ENCODE data around the gene SCYGR5.

SCYGR5 gene

GRCh38 chr2:227625420-227625819 is 41.2 kb upstream of the SCYGR5 start:
- POLR2A ChIA-PET, result no interaction called here
- CTCF ChIA-PET, result interaction anchor here (0.7 kb wide), 1 partner anchor 136 kb away, joined by 4 read pairs; no protein-coding TSS in a partner anchor

DNA sequence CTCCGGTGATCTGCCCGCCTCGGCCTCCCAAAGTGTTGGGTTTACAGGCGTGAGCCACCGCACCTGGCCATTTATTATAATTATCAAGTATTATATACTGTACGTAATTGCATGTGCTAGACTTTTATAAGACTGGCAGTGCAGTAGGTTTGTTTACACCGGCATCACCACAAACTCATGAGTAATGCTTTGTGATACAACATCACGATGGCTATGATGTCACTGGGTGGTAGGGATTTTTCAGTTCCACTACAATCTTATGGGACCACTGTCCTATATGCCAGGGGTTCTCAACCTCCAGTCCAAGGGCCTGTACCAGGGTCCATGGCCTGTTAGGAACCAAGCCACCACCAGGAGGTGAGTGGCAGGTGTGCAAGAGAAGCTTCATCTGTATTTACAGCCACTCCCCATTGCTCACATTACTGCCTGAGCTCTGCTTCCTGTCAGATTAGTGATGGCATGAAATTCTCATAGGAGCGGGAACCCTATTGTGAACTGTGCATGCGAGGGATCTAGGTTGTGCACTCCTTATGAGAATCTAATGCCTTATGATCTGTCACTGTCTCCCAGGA is 39.9 kb upstream of the SCYGR5 start:
- no peaks in the 10 kb centered on the region for H3K36me3 ChIP-seq (ENCODE audit: control insufficient read depth in 2 of 2, insufficient read depth in 1 of 2, low read length in 2 of 2)
- no peak overlapping the region for H3K4me3 ChIP-seq (ENCODE audit: low read depth, low read length)
- no peak overlapping the region for H3K27ac ChIP-seq (ENCODE audit: extremely low read depth, low read depth, low read length)
- no peaks in the 10 kb centered on the region for H3K9me3 ChIP-seq (ENCODE audit: control insufficient read depth, insufficient read depth, low read depth, low read length)
- ChIA-PET POLR2A (no interaction called here), CTCF (no interaction called here)
- H3K4me1 ChIP-seq (ENCODE audit: control insufficient read depth, insufficient read depth, low read length), result no peaks in the 10 kb centered on the region
- TF ChIP-seq ZNF510 (tag by site-specific recombination; IDR thresholded peaks at IDR 0.05; ENCODE audit: insufficient replicate concordance), result no peak

More at GRCh38 chr2:227625420-227625819, 41.2 kb upstream of the SCYGR5 start:
- H3K36me3 ChIP-seq (ENCODE audit: control insufficient read depth in 2 of 2, insufficient read depth in 1 of 2, low read length in 2 of 2), result no peaks in the 10 kb centered on the region
- H3K4me3 ChIP-seq (ENCODE audit: low read depth, low read length), result no peak overlapping the region
- no peak overlapping the region for H3K27ac ChIP-seq (ENCODE audit: extremely low read depth, low read depth, low read length)
- TF ChIP-seq ZNF747 (tag by site-specific recombination; IDR thresholded peaks at IDR 0.05) (no peak), ZNF169 (tag by site-specific recombination; IDR thresholded peaks at IDR 0.05) (no peak), ZNF670 (tag by site-specific recombination; IDR thresholded peaks at IDR 0.05; ENCODE audit: low read depth) (no peak), ZNF433 (tag by site-specific recombination; IDR thresholded peaks at IDR 0.05; ENCODE audit: low read depth) (no peak), ZNF548 (tag by site-specific recombination; IDR thresholded peaks at IDR 0.05) (no peak), HOXA7 (CRISPR knock-in tag; IDR thresholded peaks at IDR 0.05; ENCODE audit: borderline replicate concordance) (no peak), ZNF830 (tag by site-specific recombination; IDR thresholded peaks at IDR 0.05; ENCODE audit: low read depth) (no peak), ZNF571 (tag by site-specific recombination; IDR thresholded peaks at IDR 0.05) (no peak), REST (tag by site-specific recombination; IDR thresholded peaks at IDR 0.05) (no peak)
- TF ChIP-seq, protein P1, sequence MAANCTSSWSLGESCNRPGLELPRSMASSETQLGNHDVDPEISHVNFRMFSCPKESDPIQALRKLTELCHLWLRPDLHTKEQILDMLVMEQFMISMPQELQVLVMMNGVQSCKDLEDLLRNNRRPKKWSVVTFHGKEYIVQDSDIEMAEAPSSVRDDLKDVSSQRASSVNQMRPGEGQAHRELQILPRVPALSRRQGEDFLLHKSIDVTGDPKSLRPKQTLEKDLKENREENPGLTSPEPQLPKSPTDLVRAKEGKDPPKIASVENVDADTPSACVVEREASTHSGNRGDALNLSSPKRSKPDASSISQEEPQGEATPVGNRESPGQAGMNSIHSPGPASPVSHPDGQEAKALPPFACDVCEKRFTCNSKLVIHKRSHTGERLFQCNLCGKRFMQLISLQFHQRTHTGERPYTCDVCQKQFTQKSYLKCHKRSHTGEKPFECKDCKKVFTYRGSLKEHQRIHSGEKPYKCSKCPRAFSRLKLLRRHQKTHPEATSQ (tag by site-specific recombination; IDR thresholded peaks at IDR 0.05), result no peak
- no peaks in the 10 kb centered on the region for H3K9me3 ChIP-seq (ENCODE audit: control insufficient read depth, insufficient read depth, low read depth, low read length)
- no peaks in the 10 kb centered on the region for H3K4me1 ChIP-seq (ENCODE audit: control insufficient read depth, insufficient read depth, low read length)

DNA sequence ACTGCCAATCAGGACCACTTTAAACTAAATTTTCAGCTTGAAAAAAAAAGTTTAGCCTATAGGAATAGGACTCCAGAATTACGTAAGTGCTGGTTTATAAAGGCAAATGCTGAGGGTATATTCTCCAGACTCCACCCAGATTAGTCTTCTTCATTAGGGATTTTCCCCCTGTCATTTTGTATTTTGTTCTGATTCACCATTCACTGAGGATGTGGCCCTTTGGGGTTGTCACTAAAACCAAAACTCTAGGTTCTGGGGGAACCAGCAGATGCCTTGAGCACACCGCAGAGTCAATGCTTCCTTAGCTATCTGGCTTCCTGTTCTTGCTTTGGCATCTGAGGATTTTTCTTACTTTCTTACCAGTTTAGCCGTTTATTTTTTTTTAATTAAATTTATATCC is 38.8 kb upstream of the SCYGR5 start:
- H3K36me3 ChIP-seq (ENCODE audit: control insufficient read depth in 2 of 2, insufficient read depth in 1 of 2, low read length in 2 of 2), result no peaks in the 10 kb centered on the region
- H3K4me3 ChIP-seq (ENCODE audit: low read depth, low read length), result no peak overlapping the region
- no peaks in the 10 kb centered on the region for H3K4me1 ChIP-seq (ENCODE audit: control insufficient read depth, insufficient read depth, low read length)
- no peaks in the 10 kb centered on the region for H3K9me3 ChIP-seq (ENCODE audit: control insufficient read depth, insufficient read depth, low read depth, low read length)
- no peak for TF ChIP-seq ZNF548 (tag by site-specific recombination; IDR thresholded peaks at IDR 0.05)
- TF ChIP-seq ZNF571 (tag by site-specific recombination; IDR thresholded peaks at IDR 0.05), result no peak
- no peak for TF ChIP-seq ZNF555 (tag by site-specific recombination; conservative IDR thresholded peaks at IDR 0.05)
- ChIA-PET CTCF (interaction anchor here (0.6 kb wide), 1 partner anchor 26 kb away, joined by 3 read pairs; no protein-coding TSS in a partner anchor), POLR2A (no interaction called here)
- no peak overlapping the region for H3K27ac ChIP-seq (ENCODE audit: extremely low read depth, low read depth, low read length)

- TF ChIP-seq MYNN (tag by site-specific recombination; IDR thresholded peaks at IDR 0.05; ENCODE audit: borderline replicate concordance) (no peak), ZNF311 (tag by site-specific recombination; IDR thresholded peaks at IDR 0.05; ENCODE audit: borderline replicate concordance) (no peak), ZNF324 (tag by site-specific recombination; IDR thresholded peaks at IDR 0.05) (no peak), ZNF362 (tag by site-specific recombination; IDR thresholded peaks at IDR 0.05) (no peak), HOXD13 (CRISPR knock-in tag; IDR thresholded peaks at IDR 0.05; ENCODE audit: borderline replicate concordance) (no peak)
- TF ChIP-seq, protein P2, sequence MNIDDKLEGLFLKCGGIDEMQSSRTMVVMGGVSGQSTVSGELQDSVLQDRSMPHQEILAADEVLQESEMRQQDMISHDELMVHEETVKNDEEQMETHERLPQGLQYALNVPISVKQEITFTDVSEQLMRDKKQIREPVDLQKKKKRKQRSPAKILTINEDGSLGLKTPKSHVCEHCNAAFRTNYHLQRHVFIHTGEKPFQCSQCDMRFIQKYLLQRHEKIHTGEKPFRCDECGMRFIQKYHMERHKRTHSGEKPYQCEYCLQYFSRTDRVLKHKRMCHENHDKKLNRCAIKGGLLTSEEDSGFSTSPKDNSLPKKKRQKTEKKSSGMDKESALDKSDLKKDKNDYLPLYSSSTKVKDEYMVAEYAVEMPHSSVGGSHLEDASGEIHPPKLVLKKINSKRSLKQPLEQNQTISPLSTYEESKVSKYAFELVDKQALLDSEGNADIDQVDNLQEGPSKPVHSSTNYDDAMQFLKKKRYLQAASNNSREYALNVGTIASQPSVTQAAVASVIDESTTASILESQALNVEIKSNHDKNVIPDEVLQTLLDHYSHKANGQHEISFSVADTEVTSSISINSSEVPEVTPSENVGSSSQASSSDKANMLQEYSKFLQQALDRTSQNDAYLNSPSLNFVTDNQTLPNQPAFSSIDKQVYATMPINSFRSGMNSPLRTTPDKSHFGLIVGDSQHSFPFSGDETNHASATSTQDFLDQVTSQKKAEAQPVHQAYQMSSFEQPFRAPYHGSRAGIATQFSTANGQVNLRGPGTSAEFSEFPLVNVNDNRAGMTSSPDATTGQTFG (tag by site-specific recombination; IDR thresholded peaks at IDR 0.05; ENCODE audit: borderline replicate concordance), result no peak
- H3K9me3 ChIP-seq (ENCODE audit: control insufficient read depth, insufficient read depth, low read depth, low read length), result no peaks in the 10 kb centered on the region
- H3K4me1 ChIP-seq (ENCODE audit: control insufficient read depth, insufficient read depth, low read length), result no peaks in the 10 kb centered on the region
- no peak overlapping the region for H3K27ac ChIP-seq (ENCODE audit: extremely low read depth, low read depth, low read length)
- no peak overlapping the region for H3K4me3 ChIP-seq (ENCODE audit: low read depth, low read length)
- H3K36me3 ChIP-seq (ENCODE audit: control insufficient read depth in 2 of 2, insufficient read depth in 1 of 2, low read length in 2 of 2), result no peaks in the 10 kb centered on the region
- CTCF ChIA-PET, result interaction anchor here (0.6 kb wide), 1 partner anchor 310 kb away, joined by 3 read pairs; no protein-coding TSS in a partner anchor
- POLR2A ChIA-PET, result no interaction called here
These were observed 37.2 kb upstream of the SCYGR5 start for GRCh38 chr2:227629435-227629834.

Data from HEK293 (cell line).